OCI-LY3 (cell line): ENCODE measurements around the gene KTN1.

Source experiments
- CTCF ChIP-seq: fragments of 200-600, 300-600 bp; sonication (generic); IDR thresholded peaks from 2 replicates; pipeline ENCODE4 v1.5.1; 2014; ENCODE audit warnings: antibody characterized with exemption, low read length, low read depth
- EZH2phosphoT487 ChIP-seq: fragments of 200-600 bp; shearing (Covaris generic); IDR thresholded peaks from 2 replicates; pipeline ENCODE4 v1.6.1; 2018; ENCODE audit warnings: antibody characterized with exemption, mixed run types, low read depth

GRCh38 chr14:55582746-55583145 lies 2.7 kb downstream of the KTN1 start:
- TF ChIP-seq CTCF (no peak), EZH2phosphoT487 (no peak)
